GM19372 (cell line): Measurements from ENCODE around the gene PHPT1.
"Not testable (repeated sequence)": the region's sequence is repeated elsewhere in the genome, so short reads cannot be mapped to it uniquely, and the experiment has no call there.

Source experiments
- ATAC-seq: cut with Tn5 transposase; IDR thresholded peaks from one replicate; pipeline ENCODE4 v1.9.1; 2021; ENCODE audit warnings: mild to moderate bottlenecking, low read depth, moderate library complexity; ENCODE audit not compliant: unreplicated experiment

The PHPT1 gene

GRCh38 chr9:136821826-136822544 is 27.2 kb upstream of the PHPT1 start:
- no peak for ATAC-seq

DNA sequence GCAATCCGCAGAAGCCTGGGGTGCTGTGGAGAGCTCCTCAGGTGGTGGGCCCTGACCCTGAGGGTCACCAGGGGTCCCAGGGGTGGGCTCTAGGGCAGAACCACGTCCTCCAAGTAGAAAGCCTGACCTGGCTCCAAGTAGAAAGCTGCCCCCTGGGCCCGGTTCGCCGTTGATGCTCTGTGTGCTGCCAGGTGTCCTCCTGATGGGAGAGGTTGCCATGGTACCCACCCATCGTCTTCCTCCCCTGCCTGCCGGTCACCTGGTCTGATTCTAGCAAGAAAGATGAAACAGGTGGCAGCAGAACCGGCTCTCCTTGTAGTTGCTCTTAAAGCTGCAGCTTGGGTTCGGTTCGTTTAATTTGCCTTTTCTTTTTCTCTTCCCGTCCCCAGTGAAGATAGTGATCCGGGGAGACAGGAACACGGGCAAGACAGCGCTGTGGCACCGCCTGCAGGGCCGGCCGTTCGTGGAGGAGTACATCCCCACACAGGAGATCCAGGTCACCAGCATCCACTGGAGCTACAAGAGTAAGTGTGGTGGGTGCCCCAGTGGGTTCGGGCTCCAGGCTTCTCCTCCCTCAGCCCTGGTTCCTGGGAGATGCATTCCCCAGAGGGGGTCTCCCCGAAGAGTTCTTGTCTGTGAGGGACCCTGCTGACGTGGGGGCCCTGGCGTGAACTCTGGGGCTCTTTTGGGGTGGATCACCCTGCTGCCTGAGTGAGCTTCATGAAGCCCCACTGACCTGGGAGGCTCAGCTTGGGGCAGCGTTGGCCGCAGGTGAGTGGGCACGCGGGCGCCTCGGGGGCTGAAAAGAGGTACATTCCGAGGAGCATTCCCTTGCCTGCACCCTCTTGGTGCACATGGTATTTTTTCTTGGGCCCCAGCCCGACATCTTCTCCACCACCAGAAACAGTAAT is 25.8 kb upstream of the PHPT1 start:
- ATAC-seq: no peak

DNA sequence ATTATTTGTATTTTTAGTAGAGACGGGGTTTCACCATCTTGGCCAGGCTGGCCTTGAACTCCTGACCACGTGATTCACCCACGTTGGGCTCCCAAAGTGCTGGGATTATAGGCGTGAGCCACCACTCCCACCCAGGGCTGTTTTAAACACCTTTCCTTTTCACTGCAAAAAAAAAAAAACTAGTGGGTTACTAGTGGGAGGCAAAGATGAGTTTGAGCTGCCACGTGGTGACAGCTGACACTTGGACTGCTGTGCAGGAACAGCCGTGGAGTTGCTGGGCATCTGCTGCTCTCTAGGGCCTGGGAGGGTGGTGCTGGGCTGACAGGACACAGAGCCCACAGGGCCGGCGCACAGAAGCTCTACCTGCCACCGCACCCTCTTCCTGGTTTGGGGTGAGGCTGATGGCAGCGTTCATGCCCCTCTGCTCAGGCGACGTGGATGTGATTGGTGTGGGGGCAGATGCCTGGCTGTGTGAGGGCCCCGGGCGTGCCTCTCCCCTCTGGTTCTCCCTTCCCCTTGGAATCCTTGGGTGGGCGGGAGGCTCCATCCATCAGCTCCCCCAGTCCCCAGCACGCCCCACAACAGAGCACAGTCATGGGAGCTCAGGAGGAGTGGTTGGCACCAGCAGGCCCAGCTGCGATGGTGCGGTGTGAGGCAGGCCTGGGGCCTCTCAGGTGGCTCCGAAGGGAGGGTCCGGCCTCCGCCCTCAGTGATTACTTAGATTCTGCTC is 24.5 kb upstream of the PHPT1 start:
- ATAC-seq: no peak

- no peak for ATAC-seq
These were observed 23.7 kb upstream of the PHPT1 start for GRCh38 chr9:136825295-136826187.

DNA sequence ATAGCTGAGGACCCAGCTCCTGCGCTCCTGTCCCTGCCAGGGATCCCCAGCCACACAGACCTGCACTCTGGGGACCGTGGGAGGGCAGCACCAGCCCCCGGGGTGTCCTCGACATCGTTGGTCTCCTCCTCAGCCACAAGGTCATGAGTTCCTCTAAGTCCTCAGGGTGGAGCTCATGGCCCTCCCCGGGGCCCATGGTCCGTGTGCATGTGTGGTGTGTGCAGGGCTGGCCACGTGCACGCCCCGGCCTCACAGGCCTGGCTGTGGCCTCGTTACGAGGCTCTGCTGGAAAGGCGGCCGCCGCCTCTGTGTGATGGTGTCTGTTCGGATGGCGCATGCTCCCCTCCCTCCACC is 23.0 kb upstream of the PHPT1 start:
- ATAC-seq: no peak

- no peak for ATAC-seq
These were observed 22.3 kb upstream of the PHPT1 start for GRCh38 chr9:136826703-136827582.

DNA sequence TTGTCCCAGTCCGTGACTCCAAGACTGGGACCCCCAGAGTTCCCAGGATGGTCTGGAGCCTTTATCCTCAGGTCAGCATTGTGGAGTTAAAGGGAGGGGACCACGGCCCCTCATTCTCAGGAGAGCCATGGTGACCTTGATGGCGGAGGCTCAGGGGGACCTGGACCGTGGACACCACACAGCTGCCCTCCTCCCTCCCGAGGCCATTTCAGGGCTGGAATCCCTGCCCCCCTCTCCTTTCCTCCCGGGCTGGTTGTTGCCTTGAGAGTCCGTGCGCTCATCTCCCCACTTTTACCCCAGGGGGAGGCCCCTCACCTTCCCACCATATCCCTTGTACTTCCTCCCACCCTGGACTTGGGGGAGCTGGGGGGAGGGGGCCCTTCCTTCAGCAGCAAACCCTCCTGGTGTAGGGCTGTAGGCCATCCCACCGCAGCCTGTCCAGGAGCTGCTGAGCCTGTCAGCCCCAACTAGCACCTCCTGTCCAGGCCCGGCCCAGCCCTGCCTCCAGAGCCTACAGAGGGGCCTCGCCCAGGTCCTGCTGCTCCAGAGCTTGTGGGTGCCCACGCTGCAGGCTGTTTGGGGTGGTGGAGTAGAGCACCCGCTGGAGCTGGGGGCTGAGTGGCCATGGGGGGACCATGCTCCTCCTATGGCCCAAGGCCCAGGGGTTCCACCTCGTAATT is 21.3 kb upstream of the PHPT1 start:
- no peak for ATAC-seq

DNA sequence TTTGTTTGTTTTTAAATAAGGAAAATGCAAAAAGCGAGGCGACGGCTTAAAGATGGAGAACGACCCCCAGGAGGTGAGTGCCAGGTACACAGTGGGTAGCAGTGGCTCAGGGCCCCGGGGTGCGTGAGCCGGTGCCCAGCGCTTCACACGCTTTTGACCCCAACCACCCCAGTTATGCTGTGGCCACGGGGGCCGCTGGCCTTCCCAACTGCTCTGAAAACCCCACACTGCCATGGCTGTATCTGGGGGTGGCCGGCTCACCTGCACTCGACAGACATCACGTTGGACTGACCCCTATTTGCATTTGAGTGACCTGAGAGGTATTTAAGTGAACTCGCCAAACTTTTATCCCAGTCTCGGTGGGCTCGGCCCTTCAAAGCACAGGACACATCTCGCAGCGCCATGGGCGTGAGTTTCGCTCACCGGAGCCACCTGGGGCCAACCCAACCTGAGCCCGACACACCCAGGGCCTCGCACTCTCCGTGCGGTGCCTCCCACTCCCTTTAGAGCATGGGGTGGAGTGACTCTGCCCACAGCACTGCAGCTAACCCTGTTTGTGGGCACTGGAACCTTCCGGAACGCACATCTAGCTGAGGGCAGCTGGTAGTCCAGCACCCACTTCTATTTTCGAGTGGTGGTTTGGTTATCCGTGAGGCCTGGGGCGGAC is 20.6 kb upstream of the PHPT1 start:
- no peak for ATAC-seq

DNA sequence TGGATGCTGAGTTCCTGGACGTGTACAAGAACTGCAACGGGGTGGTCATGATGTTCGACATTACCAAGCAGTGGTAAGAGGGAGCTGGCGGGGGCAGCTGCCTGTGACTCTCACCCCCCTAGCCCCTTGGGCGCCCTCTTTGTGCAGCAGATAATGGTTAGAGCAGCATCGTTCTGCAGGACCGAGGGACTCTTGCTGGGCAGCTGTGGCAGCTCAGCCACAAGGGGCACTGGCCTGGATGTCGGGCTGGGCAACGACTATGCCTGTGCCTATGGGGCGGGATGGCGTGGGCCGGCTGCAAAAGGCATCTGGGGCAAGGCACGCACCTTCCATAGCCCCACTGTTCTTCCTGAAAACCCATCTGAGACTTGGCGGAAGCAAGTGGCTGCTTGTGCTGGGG is 19.8 kb upstream of the PHPT1 start:
- no peak for ATAC-seq

DNA sequence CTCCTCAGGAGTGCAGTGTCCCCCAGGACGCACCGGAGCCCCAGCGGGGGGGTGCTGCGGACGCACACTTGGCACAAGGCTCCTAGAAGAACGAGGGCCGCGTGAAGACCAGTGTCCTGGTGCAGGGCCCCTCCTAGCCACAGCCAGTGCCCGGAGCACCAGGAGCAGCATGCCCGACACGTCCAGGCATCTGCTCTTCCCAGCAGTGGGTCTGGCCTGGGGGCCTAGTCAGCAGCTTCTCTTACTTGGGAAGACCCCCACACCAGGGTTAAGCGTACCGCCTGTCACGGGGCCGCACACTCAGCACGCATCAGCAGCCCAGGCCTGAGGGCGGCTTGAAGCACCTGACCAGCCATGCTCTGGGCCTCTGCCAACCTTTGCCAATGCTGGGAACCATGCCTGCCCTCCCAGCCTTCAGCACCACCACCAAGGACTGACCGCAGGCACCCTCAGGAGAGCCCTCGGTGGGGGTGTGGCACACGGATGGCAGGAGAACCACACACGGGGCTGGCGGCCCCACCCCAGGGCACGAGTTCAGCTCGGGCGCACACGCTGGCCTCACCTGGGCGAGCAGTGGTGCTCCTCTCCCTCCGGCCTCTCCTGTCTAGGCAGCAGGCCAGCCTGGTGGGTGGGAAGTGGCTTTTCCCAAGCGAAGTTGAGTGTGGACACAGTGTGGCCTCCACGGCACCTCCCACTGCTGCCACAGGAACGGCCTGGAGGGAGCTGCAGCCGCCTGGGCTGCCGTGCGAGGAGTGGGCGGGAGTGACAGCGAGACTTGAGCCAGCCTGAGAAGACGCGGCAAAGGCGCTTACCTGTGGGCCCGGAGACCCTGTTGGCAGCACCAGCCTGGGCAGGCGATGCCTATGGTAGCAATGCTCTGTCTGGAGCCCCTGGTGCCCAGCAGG is 19.0 kb upstream of the PHPT1 start:
- no peak for ATAC-seq

DNA sequence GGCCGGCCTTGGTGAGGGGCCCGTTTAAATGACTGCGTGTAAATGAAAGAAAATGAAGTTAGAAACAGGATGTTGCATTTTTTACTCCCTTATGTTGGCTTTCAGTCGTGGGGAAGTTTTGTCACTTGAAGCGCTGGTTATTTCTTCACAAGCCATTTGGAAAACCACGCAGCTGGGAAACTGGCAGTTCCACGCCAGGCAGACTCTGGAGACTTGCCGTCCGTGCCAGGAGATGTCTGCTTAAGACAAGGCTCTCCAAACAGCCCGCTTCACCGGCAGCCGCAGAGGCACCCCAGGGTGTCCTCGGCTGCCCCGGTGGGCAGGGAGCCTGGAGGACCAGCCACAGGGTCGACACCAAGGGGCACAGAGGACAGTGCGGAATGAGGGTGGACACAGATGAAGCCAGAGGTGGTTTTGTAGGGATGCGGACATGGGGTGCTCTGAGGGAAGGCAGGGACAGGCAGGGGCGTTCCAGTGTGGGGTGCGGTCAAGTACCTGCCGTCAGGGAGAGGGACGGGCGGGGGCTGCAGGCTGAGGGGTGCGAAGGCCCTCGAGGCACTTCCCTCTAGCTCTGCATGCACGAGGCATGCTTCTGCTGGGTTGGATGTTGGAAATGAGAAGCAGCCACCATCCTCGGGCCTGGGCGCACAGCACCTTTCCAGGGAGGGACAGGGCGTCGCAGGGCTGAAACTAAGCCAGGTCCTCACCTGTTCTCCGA is 18.0 kb upstream of the PHPT1 start:
- ATAC-seq: no peak

GRCh38 chr9:136831720-136832104 is 17.5 kb upstream of the PHPT1 start:
- ATAC-seq: no peak

GRCh38 chr9:136832581-136832980 is 16.6 kb upstream of the PHPT1 start:
- no peak for ATAC-seq

GRCh38 chr9:136833381-136834048 is 15.7 kb upstream of the PHPT1 start:
- ATAC-seq: not testable (repeated sequence)

- no peak for ATAC-seq
These were observed 13.9 kb upstream of the PHPT1 start for GRCh38 chr9:136835162-136835931.
